Measurements from ENCODE around the gene TRIM62. TPM values are rescaled to one million over a fixed set of nuclear protein-coding genes. Genes with fewer than 3 reads are reported as not detected.

Gene TRIM62
- total and polyA plus RNA-seq, 2 experiments from 2014 or later: 2.9 to 18.9 TPM

GRCh38 chr1:33133478-33134105 lies 48.3 kb downstream of the TRIM62 start (continued):
- no peak for TF ChIP-seq REST (IDR thresholded peaks at IDR 0.05; ENCODE audit: unreplicated experiment)
- TF ChIP-seq JUNB (IDR thresholded peaks at IDR 0.05; ENCODE audit: unreplicated experiment): no peak
- TF ChIP-seq CREB1 (CRISPR knock-in tag; IDR thresholded peaks at IDR 0.05; ENCODE audit: low read depth): no peak
- no peak for TF ChIP-seq EZH2phosphoT487 (IDR thresholded peaks at IDR 0.05; ENCODE audit: unreplicated experiment)
- no peak for TF ChIP-seq NANOG (IDR thresholded peaks at IDR 0.05; ENCODE audit: borderline replicate concordance)
- TF ChIP-seq ZNF114 (CRISPR knock-in tag; IDR thresholded peaks at IDR 0.05): no peak
- TF ChIP-seq ZNF331 (CRISPR knock-in tag; IDR thresholded peaks at IDR 0.05; ENCODE audit: low read depth): no peak
- no peak for TF ChIP-seq STAT1 (IDR thresholded peaks at IDR 0.05; ENCODE audit: unreplicated experiment)
- no peak for TF ChIP-seq EZH2 (IDR thresholded peaks at IDR 0.05; ENCODE audit: low read depth, unreplicated experiment)
- no peak for TF ChIP-seq POLR2AphosphoS5 (IDR thresholded peaks at IDR 0.05; ENCODE audit: low read depth)
- no peak for TF ChIP-seq ETS1 (IDR thresholded peaks at IDR 0.05)
- TF ChIP-seq CTCF (conservative IDR thresholded peaks at IDR 0.05; ENCODE audit: low read depth in 2 of 2): no peak

- H2AFZ ChIP-seq: no peak overlapping the region
- Mint-ChIP-seq H3K36me3 (ENCODE audit: low read depth) (no peaks in the 10 kb centered on the region; the same call in 2 of the 3 replicates), H3K4me1 (peaks cover 11% of the 10 kb centered on the region), H3K27ac (no peak overlapping the region), H3K4me3 (no peak overlapping the region), H3K9me3 (no peaks in the 10 kb centered on the region), H3K27me3 (ENCODE audit: insufficient read depth, low read depth, poor library complexity) (peaks cover 3% of the 10 kb centered on the region)
- H3K9me2 ChIP-seq (ENCODE audit: insufficient read depth): no peaks in the 10 kb centered on the region
- no peaks in the 10 kb centered on the region for H3K36me3 ChIP-seq (ENCODE audit: insufficient read depth)
- H3K4me1 ChIP-seq (ENCODE audit: insufficient read depth): peaks cover 23% of the 10 kb centered on the region
- H3K4me2 ChIP-seq: no peak overlapping the region
- no peaks in the 10 kb centered on the region for H4K20me1 ChIP-seq (replicated peaks; ENCODE audit: insufficient read depth)
- no peak overlapping the region for H3K27ac ChIP-seq (ENCODE audit: low read depth)
- no peak overlapping the region for H3K4me3 ChIP-seq
- ATAC-seq (no peak), DNase-seq (ENCODE audit: low spot score) (no peak)
- no peaks in the 10 kb centered on the region; the same call in 1 of the 2 replicates for H3F3A ChIP-seq (replicated peaks; ENCODE audit: low read depth)
- no peaks in the 10 kb centered on the region for H3K79me2 ChIP-seq (replicated peaks; ENCODE audit: insufficient read depth)
- TF ChIP-seq POLR2AphosphoS5 (IDR thresholded peaks at IDR 0.05; ENCODE audit: low read depth) (no peak), STAT1 (IDR thresholded peaks at IDR 0.05; ENCODE audit: unreplicated experiment) (no peak), NANOG (IDR thresholded peaks at IDR 0.05; ENCODE audit: borderline replicate concordance) (no peak), CTCF (conservative IDR thresholded peaks at IDR 0.05; ENCODE audit: low read depth in 2 of 2) (no peak), CREB1 (CRISPR knock-in tag; IDR thresholded peaks at IDR 0.05; ENCODE audit: low read depth) (no peak), ETS1 (IDR thresholded peaks at IDR 0.05) (no peak), ZNF331 (CRISPR knock-in tag; IDR thresholded peaks at IDR 0.05; ENCODE audit: low read depth) (no peak), EZH2 (IDR thresholded peaks at IDR 0.05; ENCODE audit: low read depth, unreplicated experiment) (no peak)
- H3K27me3 ChIP-seq (ENCODE audit: insufficient read depth): no peaks in the 10 kb centered on the region
Observed at GRCh38 chr1:33132549-33132948, 49.3 kb downstream of the TRIM62 start.

Data from GM23338 (cell line).